Motor neuron (in vitro differentiated cells): Measurements from ENCODE around the gene AK9. TPM values are rescaled to one million over a fixed set of nuclear protein-coding genes. Genes with fewer than 3 reads are reported as not detected.

Experiments
- ATAC-seq, 8 experiments: fragments of 200-7000 bp; cut with Tn5 transposase; replicated peaks in 6 of 8; 2 replicates each; pipeline ENCODE4 v1.8.0; 2021; ENCODE audit warnings: mild to moderate bottlenecking in 8 of 8, moderate library complexity in 8 of 8
- H3K27ac ChIP-seq, 2 donors: fragments of 250-450 bp; sonication (Bioruptor Pico); 2 replicates each; pipeline ENCODE4 v1.9.0; 2021; ENCODE audit warnings: antibody characterized with exemption in 2 of 2, mild to moderate bottlenecking in 2 of 2, moderate library complexity in 1 of 2
- H3K4me1 ChIP-seq, 2 donors: fragments of 250-450 bp; sonication (Bioruptor Pico); replicated peaks in 1 of 2; 2 replicates each; pipeline ENCODE4 v1.6.1; 2021; ENCODE audit warnings: antibody characterized with exemption in 2 of 2, mild to moderate bottlenecking in 2 of 2, moderate library complexity in 1 of 2
- H3K4me3 ChIP-seq, 5 donors: fragments of 250-450 bp; sonication (Bioruptor Pico); 2 replicates each; pipeline ENCODE4 v1.9.0; 2021; ENCODE audit warnings: antibody characterized with exemption in 5 of 5, mild to moderate bottlenecking in 5 of 5, moderate library complexity in 4 of 5
- WGBS, 10 experiments: fragments of 450-650 bp; shearing (Covaris generic); methylation state at CpG; one replicate each; pipeline ENCODE4 v1.0.0; 2022; 5-methylcytosine and 5-hydroxymethylcytosine counted together
- in situ Hi-C, 9 experiments: fragments of 400-800 bp; cut with MboI; loops; one replicate each; pipeline ENCODE4 v1.15.0; 2021; ENCODE audit warnings: low sequenced_read_pairs in 9 of 9, low pct_unique_long_range_greater_than_20kb in 2 of 9; ENCODE audit not compliant: unreplicated experiment in 9 of 9
- total RNA-seq, 8 experiments: library from RNA; unstranded; fragments of 300-600 nt; gene quantifications; 2 replicates each; pipeline versions ENCODE4 v1.2.3 to v1.2.4, GENCODE V29; 2022

The AK9 gene
- total RNA-seq, 8 experiments from 2014 or later: 7.0 to 18.1 (median 13.3) TPM

DNA sequence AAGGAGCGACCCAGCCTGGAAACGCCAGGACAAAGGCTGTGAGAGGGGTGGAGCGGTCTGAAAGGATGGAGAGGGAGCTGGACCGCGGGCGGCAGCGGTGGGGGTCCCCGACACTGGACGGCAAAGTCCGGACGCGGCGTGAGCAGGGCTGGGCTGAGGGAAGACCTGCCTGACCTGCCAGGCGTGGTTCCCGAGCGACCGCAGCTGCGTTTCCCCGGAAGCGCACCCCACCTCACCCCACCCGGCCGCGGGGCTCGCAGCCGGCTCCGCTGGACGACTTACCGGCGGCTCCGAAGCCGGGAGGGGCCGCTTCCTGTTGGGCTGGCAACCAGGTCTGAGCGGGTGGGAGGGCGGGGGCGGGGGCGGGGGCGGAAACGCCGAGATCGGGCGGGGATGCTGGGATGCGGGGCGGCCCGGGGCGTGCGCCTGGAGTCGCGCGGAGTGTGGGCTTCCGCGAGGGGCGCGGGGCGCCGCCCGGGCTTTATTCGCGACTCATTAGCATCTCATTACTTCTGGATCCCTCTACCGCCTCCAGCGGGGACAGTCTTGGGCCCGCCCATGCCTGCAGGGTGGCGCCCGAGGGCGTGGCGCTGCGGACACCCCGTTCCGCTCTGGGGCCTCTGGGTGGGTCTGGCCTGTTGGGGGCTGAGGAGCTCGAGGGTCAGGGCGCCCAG lies 235.4 kb downstream of the AK9 start, which contains the start of gene MICAL1:
MICAL1 (minus strand) TSS at position 336 of the 674 bp plus-strand sequence. CDS start 1,576 bp downstream, outside the sequence.
- in situ Hi-C loops: no loop called here
- Histone ChIP-seq H3K4me1 (peaks cover 13 to 16% of the 10 kb centered on the region in 2 donors), H3K4me3 (peak within 1 kb of the TSS; percentile 49 to 71 (median 67)), H3K27ac (peak within 1 kb of the TSS; percentile 75 to 77)
- 0% methylated on average over 2 of the region's 70 CpGs; no CpG with 5 or more reads in 9 of the 10 experiments for WGBS, 10 experiments
- peak; percentile 51 to 90 (median 87) for ATAC-seq

DNA sequence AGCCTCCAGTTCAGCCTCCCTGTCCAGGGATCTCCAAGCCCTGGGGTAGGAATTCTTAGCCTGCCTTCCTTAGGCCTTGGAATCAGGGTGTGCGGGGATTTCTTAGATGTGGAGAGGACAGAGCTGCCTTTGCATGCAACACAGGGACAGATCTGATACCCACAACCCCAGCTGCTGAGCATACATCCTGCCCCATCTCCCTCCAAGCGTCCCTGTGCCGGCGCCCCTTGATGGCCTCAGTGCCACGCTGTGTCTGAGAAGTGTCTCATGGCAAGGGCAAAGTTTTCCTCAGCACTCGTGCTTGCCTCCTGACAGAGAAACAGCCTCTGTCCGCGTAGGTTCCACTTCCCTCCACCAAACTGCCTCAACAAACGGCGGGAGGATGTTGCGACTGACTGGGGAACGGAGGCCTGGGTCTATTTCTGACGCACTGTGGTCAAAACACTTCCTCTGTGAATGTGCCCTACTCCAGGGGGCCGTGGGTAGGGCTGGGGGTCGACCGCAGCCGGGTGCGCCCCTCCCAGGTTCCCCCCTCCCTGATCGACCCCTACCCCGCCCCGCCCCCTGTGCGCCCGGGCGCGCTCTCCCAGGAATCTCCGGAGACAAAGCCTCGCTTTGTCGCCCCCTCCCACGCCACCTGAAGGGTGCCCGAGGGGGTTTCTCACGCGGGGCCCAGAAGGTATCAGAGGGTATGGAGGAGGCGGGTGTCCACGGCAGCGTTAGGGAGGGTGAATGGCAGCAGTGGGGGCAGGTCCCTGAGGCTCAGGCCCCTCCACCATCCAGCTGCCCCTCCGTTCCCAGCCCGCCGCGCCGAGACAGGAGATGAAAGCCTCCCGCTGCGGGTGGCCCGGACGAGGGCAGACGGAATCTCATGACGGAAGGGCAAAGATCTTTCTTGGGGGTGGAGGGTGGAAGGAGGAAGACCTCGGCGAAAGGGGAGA lies 236.2 kb downstream of the AK9 start:
- ATAC-seq: peak in 6 of 8 experiments; percentile 3 to 24 (median 21)
- in situ Hi-C loops: no loop called here
- H3K27ac ChIP-seq: peak overlapping the region; percentile 75 to 77

DNA sequence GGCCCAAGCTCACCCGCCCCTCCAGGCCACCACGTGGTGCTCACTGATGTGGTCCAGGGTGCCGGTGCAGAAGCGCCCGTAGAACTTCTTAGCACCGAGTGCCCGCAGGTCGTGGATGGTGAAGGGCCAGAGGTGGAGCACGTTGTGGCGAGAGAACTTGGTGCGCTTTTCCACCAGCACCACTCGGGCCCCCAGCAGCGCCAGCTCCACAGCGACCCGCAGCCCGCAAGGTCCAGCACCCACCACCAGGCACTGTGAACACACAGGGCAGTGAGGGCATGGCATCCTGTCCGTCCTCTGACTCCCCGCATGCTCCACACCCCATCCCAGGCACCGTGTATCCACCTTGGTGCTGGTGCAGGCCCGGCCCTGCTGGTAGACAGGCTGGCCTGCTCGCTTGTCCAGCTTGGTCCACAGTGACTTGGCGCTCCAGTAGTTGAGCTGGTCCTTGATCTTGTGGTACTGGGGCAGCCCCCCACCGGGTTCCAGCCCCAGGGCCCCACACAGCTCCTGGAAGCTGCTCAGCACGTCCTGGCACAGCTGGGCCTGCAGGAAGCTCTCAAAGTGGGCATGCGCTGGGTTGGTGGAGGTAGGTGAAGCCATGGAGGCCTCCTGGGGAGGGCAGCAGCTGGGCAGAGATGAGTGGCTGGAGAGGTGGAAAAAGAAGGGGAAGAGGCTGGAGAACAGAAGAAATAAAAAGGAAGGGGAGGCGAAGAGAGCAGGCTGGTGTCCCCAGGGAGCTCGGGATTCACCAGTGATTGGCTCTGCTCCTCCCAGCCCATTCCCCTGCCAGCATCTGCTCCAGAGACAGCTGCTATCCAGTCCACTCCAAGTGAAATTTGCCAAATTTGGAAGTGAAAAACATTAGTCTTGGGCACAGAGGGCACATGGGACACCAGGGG lies 237.2 kb downstream of the AK9 start:
- 40 to 100% (median 97%) methylated on average over 1 to 6 of the region's 27 CpGs; no CpG with 5 or more reads in 5 of the 10 experiments for WGBS, 10 experiments
- no peak for ATAC-seq
- peak overlapping the region; percentile 49 to 71 (median 67) for H3K4me3 ChIP-seq
- in situ Hi-C loops: no loop called here
- H3K4me1 ChIP-seq: peaks cover 13 to 16% of the 10 kb centered on the region in 2 donors
- H3K27ac ChIP-seq: peak overlapping the region in 1 of 2 donors; percentile 77

More for the DNA sequence above, 236.2 kb downstream of the AK9 start:
- Histone ChIP-seq H3K4me1 (peaks cover 13 to 16% of the 10 kb centered on the region in 2 donors), H3K4me3 (peak overlapping the region; percentile 49 to 71 (median 67))
- WGBS, 10 experiments: 0 to 40% (median 8%) methylated on average over 1 to 6 of the region's 48 CpGs; no CpG with 5 or more reads in 6 of the 10 experiments

DNA sequence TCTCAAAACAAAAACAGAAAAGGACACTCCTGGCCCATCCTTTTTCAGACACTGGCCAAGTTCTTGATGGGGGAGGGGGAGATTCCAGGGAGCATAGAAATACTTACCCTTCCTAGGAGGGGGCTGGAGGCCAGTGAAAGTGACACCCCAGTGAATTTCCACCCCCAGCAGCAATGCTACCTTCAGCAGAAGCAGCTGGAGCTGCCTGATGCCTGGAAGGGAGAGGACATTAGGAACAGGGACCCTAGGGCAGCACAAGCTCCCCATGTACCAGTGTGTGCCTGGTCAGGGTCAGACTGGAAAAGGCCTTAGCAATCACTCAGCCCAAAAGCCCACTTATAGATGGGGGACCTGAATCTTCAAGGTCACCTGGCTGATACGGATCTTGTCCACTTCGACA lies 237.8 kb downstream of the AK9 start:
- no peak for ATAC-seq
- in situ Hi-C loops: no loop called here
- Histone ChIP-seq H3K4me3 (no peak overlapping the region), H3K27ac (no peak overlapping the region), H3K4me1 (peaks cover 13 to 16% of the 10 kb centered on the region in 2 donors)
- WGBS, 10 experiments: 100% methylated on average over 2 of the region's 2 CpGs; no CpG with 5 or more reads in 8 of the 10 experiments

DNA sequence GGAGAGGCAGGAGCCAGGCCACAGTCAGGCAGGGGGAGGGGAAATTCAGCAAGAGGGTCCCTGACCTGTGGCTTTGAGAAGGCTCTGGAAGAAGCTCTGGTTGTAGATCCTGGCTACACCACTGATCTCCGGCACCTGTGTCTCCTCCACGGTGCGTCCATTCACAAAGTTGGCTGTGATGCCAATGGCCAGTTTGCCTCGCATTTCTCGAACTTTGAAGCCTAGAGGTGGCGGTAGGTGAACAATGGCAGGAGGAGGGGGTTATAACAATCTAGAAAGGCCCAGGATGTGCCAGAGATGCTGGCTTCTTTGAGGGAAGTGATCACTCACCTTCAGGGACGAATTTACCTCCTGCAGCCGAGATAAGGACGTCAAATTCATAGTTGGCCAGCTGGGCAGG lies 238.8 kb downstream of the AK9 start:
- 80 to 100% (median 93%) methylated on average over 1 to 5 of the region's 9 CpGs; no CpG with 5 or more reads in 4 of the 10 experiments for WGBS, 10 experiments

DNA sequence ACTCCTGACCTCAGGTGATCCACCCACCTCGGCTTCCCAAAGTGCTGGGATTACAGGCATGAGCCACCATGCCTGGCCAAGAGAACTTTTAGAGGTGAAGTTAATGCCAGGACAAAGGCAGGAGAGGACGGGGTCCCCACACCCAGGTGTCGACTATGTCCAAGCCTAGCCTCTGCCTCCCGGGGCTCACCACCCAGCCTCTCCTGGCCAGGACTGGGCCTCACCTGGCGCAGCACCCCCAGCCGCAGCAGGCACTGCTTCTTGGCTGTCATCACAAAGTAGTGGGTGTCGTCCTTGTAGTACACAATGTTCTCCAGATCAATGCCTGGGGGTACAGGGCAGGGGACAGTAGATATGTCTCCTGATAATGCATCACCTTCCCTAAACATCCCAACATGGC lies 239.6 kb downstream of the AK9 start:
- H3K4me3 ChIP-seq: no peak overlapping the region
- WGBS, 10 experiments: 87 to 100% methylated on average over 2 to 3 of the region's 7 CpGs; no CpG with 5 or more reads in 8 of the 10 experiments
- no peak for ATAC-seq
- in situ Hi-C loops: no loop called here
- H3K27ac ChIP-seq: no peak overlapping the region
- H3K4me1 ChIP-seq: peaks cover 6 to 7% of the 10 kb centered on the region in 2 donors

More for the DNA sequence above, 238.8 kb downstream of the AK9 start:
- no peak overlapping the region for H3K27ac ChIP-seq
- H3K4me3 ChIP-seq: no peak overlapping the region
- ATAC-seq: no peak
- in situ Hi-C loops: no loop called here
- H3K4me1 ChIP-seq: peaks cover 13% of the 10 kb centered on the region in 2 donors

DNA sequence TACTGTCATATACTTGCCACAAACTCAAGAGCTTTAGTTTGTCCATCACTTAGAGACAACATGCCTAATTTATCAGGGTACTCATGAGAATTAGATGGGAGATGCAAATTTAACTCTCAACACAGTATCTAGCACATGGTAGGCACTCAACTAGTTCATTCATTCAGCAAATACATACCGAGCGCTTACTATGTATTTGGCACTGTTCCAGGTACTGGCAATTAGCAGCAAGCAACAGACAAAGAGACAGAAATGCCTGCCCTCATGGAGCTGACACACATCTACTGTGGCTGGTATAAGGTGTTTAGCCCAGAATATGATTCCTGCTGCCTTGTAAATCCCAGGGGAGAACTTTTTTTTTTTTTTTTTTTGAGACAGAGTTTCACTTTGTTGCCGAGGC lies 240.2 kb downstream of the AK9 start:
- no peak overlapping the region for H3K27ac ChIP-seq
- WGBS, 10 experiments: 64 to 94% (median 92%) methylated on average over 2 to 3 of the region's 3 CpGs; no CpG with 5 or more reads in 7 of the 10 experiments
- in situ Hi-C loops: no loop called here
- H3K4me3 ChIP-seq: no peak overlapping the region
- peaks cover 6 to 7% of the 10 kb centered on the region in 2 donors for H3K4me1 ChIP-seq
- no peak for ATAC-seq

DNA sequence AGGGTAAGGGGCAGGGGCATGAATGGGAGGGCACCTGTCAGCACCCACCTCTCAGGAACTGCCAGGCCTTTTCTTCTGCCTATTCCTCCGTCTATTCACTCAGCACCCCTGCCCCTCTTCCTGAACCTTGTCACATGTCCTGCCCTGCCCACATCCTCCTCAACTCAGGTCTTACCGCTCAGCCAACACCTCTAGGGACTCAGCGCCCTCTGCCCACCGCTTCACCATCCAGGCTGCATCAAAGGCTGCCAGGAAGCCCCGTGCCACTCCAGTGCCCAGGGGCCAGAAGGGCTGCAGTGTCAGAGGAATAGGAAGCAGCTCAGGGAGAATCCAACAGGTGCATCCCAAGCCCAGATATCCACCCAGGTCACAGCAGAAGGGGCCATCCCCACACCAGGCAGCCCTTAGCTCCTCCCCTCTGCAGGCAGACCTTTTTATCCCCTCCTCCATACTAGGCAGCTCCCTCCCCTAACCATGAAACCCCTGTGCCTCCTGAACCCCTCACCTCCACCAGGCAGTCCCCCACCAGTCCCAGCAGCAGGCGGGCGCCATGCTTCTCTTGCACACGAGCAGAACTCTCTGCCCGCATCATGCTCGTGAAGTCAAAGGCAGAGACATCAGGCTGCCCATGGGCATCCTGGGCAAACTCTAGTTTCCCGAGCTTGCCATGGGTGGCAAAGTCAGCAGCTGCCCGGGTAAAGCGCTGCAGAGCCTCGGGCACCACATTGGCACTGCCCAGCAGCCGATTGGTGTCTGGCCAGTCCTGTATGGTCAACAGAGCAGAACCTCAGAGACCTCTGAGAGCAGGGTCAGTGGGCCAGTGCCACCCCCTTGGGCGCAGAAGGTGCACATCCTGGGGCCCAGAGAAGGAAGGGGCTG lies 241.0 kb downstream of the AK9 start:
- no peak for ATAC-seq
- no peak overlapping the region for H3K27ac ChIP-seq
- peaks cover 6 to 7% of the 10 kb centered on the region in 2 donors for H3K4me1 ChIP-seq
- WGBS, 10 experiments: 80 to 95% (median 82%) methylated on average over 1 to 4 of the region's 16 CpGs; no CpG with 5 or more reads in 6 of the 10 experiments
- H3K4me3 ChIP-seq: no peak overlapping the region
- in situ Hi-C loops: no loop called here

DNA sequence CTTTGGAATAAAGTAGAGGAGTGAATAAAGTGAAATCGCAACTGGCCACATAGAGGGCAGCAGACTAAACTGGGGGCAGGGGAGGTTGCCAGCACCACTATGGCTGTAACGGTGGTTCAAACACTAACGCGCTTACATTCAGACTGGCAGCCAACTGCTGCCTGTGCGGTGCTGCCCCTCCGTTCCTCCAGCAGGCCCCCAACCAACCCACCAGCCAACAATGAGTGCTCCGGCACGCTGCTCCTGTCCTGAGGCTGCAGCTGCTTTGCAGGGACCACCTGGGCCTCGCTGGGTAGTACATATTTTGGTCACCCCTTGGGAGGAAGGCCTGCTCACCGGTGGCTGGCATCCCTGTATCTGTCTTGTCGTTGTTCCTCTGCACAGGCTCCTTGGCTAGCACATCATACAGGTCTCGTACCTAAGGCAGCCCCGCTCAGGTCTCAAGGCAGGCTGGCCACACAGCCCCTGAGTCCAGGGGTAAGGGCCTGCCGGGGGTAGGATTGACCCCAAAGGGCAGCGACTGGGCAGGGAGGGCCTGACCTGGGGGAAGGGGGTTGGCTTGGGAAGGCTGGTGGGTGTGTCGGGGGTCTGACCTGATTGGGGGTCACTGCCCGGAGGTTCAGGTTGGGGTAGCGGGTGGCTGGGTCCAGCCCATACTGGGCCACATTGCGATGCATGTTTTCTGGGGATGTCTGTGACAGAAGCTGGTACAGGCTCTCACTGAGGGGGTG lies 241.8 kb downstream of the AK9 start:
- 67 to 100% (median 90%) methylated on average over 1 to 5 of the region's 19 CpGs; no CpG with 5 or more reads in 5 of the 10 experiments for WGBS, 10 experiments
- Histone ChIP-seq H3K4me3 (no peak overlapping the region), H3K4me1 (peaks cover 2 to 6% of the 10 kb centered on the region in 2 donors), H3K27ac (no peak overlapping the region)
- ATAC-seq: no peak
- in situ Hi-C loops: no loop called here

DNA sequence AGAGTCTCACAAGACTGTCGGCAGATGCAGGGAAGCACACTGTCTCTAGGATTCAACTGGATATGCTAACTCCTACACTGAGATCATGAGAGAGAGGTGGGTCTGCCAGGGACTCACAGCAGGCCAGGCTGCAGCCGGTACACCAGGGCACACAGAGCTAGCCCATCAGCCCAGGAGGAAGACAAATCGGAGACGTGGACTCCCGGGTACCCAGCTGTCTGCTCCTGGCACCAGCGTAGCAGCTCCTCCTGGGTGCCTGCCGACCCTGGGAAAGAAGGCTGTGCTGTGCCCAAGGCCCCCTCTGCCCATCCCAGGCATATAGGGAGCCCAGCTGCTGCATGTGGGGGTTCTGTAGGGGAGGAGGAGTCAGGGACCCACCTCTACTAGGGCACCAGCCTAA lies 242.4 kb downstream of the AK9 start:
- 20 to 80% (median 80%) methylated on average over 1 of the region's 7 CpGs; no CpG with 5 or more reads in 6 of the 10 experiments for WGBS, 10 experiments
- Histone ChIP-seq H3K4me3 (no peak overlapping the region), H3K27ac (no peak overlapping the region), H3K4me1 (peaks cover 0 to under 1% of the 10 kb centered on the region in 2 donors)
- in situ Hi-C loops: no loop called here
- peak in 1 of 8 experiments; percentile 3 for ATAC-seq
